Retinal pigment epithelial cell (primary cell): ENCODE results near the gene LTA4H.
"Not testable (repeated sequence)": the region's sequence is repeated elsewhere in the genome, so short reads cannot be mapped to it uniquely, and the experiment has no call there.

Experiments used
- DNase-seq: peaks from one replicate; pipeline ENCODE4 v3.0.0-alpha.2; 2010; ENCODE audit warnings: low read depth
- H3K4me3 ChIP-seq: 2 replicates; pipeline ENCODE4 v1.5.1; 2011; ENCODE audit warnings: mild to moderate bottlenecking, low read length, control low read depth, moderate library complexity
- TF ChIP-seq, protein P1 (sequence below): conservative IDR thresholded peaks from 2 replicates; pipeline ENCODE4 v1.5.1; 2011; ENCODE audit warnings: low read depth, low read length, control low read depth, inconsistent platforms

Gene LTA4H

DNA sequence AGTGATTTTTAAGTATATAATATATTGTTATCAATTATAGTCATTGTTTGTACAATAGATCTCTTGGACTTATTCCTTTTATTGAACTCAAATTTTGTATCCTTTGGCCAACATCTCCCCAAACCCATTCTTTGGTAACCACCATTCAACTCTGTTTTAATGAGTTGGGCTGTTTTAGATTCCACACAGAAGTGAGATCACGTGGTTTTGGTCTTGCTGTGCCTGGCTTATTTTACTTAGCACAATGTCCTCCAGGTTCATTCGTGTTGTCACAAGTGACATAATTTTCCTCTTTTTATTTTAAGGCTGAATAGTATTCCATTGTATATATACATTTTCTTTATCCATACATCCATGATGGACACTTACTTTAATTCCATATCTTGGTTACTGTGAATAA is 40.2 kb upstream of the LTA4H start:
- TF ChIP-seq, protein P1, sequence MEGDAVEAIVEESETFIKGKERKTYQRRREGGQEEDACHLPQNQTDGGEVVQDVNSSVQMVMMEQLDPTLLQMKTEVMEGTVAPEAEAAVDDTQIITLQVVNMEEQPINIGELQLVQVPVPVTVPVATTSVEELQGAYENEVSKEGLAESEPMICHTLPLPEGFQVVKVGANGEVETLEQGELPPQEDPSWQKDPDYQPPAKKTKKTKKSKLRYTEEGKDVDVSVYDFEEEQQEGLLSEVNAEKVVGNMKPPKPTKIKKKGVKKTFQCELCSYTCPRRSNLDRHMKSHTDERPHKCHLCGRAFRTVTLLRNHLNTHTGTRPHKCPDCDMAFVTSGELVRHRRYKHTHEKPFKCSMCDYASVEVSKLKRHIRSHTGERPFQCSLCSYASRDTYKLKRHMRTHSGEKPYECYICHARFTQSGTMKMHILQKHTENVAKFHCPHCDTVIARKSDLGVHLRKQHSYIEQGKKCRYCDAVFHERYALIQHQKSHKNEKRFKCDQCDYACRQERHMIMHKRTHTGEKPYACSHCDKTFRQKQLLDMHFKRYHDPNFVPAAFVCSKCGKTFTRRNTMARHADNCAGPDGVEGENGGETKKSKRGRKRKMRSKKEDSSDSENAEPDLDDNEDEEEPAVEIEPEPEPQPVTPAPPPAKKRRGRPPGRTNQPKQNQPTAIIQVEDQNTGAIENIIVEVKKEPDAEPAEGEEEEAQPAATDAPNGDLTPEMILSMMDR, result no peak
- no peak for DNase-seq
- H3K4me3 ChIP-seq, result no peak overlapping the region

DNA sequence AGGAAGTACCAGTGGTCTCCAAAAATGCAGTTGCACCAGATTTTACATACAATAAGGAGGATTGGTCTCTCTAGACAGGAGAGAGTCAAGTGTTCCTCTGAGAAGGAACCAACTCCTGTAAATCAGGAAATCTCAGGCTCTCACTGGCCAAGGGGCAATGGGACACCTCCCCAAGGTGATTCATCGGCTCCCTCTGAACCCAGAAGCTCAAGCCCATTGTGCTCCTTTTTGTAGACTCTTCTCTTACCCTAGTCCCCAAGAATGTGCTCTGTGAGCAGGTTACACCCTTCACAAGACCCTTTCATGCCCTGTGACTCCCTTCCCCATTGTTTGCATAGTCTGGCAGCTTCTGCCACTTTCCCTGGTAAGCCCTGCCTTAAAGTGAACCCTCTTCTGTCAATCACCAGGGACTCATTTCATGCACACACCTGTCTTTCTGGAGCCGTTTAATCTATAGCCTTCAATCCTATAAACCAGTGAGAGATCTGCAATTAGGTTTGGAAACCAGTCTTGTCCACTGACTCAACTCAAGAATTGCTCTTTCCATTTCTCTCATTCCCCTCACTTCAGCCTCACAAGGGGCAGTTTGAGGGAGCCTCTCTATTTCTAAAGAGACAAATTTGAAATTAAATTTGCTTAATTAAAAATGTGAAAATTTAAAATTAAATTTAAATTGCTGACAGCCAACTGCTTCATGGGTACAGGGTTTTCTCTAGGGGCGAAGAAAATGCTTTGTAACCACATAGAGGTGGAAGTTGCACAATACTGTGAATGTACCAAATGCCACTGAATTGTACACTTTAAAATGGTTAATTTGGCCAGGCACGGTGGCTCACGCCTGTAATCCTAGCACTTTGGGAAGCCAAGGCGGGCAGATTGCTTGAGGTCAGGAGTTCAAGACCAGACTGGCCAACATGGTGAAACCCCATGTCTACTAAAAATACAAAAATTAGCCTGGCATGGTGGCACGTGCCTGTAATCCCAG is 38.3 kb upstream of the LTA4H start:
- H3K4me3 ChIP-seq, result no peak overlapping the region
- DNase-seq, result no peak
- TF ChIP-seq, protein P1, result no peak

DNA sequence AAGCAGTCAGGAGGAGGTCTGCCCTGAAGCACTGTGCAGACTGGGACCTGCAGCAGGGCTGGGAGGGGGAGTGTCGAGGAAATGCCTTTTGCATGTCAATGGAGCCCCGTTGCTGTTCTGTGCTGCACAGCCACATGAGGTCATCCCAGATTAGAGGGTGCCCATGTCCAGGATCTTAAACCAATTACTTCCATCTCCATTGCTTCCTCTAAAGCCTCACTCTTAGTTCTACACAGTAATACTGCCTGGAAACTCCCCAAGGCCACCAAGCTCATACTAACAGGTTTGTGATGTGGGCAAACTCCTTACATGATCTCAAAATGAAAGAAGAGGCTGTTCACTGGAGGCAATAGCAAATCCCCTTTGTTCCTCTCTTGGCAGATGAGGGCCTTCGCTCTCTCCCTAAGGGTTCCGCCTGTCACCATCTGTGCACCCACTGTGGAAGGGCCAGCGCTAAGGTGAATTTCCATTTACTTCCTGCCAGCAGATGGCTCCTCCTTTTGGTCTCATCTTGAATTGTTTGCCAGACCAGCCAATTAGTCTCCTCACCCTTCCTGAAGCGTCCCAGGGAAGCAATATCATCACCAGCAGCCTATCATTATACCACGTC is 35.4 kb upstream of the LTA4H start:
- TF ChIP-seq, protein P1, result peak; percentile 13

DNA sequence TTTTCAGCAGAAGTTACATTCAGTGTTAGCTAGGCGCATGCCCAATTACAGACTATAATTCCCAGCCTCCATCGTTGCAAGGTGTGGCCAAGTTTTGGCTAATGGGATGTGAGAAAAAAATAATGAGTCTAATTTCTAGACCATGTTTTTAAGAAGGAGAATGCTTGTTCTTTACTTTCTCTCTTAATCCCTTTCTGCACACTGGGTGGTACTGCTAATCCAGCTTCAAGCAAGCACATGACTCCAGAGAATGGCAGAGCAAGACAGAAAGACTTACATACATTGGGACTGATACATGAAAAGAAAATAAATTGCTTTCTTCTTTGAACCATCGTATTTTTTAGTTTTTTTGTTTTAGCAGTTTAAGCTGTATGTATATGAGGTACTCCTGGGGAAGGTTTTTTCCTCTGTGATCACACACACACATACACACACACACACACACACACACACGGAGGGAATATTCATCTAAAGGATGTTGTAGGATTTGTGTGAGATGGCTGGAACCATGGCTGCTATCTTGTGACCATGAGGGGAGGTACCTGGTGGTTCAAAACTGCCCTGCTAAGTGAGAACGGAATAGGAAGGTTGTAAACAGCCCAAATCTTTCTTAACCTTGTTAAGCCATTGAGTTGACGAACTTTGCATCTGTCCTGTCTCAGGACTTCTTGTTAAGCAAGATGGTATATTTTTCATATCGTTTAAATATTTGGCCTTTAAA is 34.3 kb upstream of the LTA4H start:
- H3K4me3 ChIP-seq, result no peak overlapping the region
- TF ChIP-seq, protein P1, result no peak
- DNase-seq, result peak; percentile 77

More for the DNA sequence above, 35.4 kb upstream of the LTA4H start:
- no peak overlapping the region for H3K4me3 ChIP-seq
- DNase-seq, result no peak

DNA sequence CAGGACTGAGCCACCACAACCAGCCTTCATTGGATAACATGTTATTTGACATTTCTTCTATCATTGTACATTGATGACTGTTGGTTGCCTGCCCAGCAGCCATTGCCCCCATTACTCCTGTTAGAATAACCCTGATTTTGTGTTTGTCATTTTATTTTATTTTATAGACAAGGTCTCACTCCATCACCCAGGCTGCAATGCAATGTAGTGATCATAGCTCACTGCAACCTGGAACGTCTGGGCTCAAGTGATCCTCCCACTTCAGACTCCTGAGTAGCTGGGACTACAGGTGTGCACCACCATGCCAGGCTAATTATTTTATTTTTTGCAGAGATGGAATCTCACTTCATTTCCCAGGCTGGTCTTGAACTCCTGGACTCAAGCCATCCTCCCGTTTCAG is 33.2 kb upstream of the LTA4H start:
- no peak overlapping the region for H3K4me3 ChIP-seq
- DNase-seq, result no peak
- TF ChIP-seq, protein P1, result no peak

DNA sequence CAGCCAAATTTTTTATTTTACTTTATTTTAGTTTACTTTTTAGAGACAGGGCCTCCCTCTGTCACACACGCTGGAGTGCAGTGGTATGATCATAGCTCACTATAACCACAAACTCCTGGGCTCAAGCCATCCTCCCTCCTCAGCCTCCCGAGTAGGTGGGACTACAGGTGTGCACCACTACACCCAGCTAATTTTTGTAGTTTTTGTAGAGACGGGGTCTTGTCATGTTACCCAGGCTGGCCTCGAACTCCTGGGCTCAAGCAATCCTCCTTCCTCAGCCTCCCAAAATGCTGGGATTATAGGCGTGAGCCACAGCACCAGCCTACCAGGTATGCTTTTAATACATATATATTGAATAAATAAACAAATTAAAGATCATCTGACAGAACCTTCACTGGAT is 32.7 kb upstream of the LTA4H start:
- H3K4me3 ChIP-seq, result no peak overlapping the region
- no peak for DNase-seq
- TF ChIP-seq, protein P1, result no peak

DNA sequence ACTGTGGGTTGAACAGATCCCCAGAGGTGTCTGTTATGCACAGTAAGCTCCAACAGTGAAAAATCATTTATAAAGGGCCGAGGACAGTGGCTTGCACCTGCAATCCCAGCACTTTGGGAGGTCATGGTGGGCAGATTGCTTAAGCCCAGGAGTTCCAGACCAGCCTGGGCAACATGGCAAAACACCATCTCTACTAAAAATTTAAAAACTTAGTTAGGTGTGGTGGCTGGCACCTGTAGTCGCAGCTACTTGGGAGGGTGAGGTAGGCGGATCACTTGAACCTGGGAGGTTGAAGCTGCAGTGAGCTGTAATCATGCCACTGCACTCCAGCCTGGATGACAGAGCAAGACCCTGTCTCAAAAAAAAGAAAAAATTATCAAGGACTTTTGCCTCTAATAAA is 30.4 kb upstream of the LTA4H start:
- DNase-seq, result not testable (repeated sequence)

More for the DNA sequence above, 30.4 kb upstream of the LTA4H start:
- not testable (repeated sequence) for H3K4me3 ChIP-seq
